T-helper 17 cell (primary cell): ENCODE results near the gene NUDT11. TPM values are rescaled to one million over a fixed set of nuclear protein-coding genes. Genes with fewer than 3 reads are reported as not detected.
"Not testable (repeated sequence)": the region's sequence is repeated elsewhere in the genome, so short reads cannot be mapped to it uniquely, and the experiment has no call there.

Experiments used
- ATAC-seq: fragments of 150-1000 bp; cut with Tn5 transposase; 2 replicates; pipeline ENCODE4 v1.10.0; 2021; ENCODE audit warnings: mild to moderate bottlenecking, moderate library complexity
- DNase-seq, 3 donors: peaks; one replicate each; pipeline versions ENCODE4 v3.0.0 to v3.0.0-alpha.2; 2020 to 2021
- H3K9me3 ChIP-seq: one replicate; pipeline ENCODE4 v1.7.0; 2013; ENCODE audit warnings: low read length, mild to moderate bottlenecking; ENCODE audit not compliant: control insufficient read depth, poor library complexity, severe bottlenecking
- H3K27ac Mint-ChIP-seq: one replicate; pipeline ENCODE4 v1.8.0; 2022; ENCODE audit warnings: mild to moderate bottlenecking, moderate library complexity, mixed read lengths
- H3K27me3 Mint-ChIP-seq: one replicate; pipeline ENCODE4 v1.8.0; 2022; ENCODE audit warnings: mixed read lengths
- H3K36me3 Mint-ChIP-seq: one replicate; pipeline ENCODE4 v1.8.0; 2022; ENCODE audit warnings: low read depth, mixed read lengths
- H3K4me1 Mint-ChIP-seq: one replicate; pipeline ENCODE4 v1.8.0; 2022; ENCODE audit warnings: mild to moderate bottlenecking, mixed read lengths
- H3K4me3 Mint-ChIP-seq: one replicate; pipeline ENCODE4 v1.8.0; 2022; ENCODE audit warnings: mild to moderate bottlenecking, moderate library complexity, mixed read lengths
- total RNA-seq, 4 donors: library from RNA in 2 of 4; stranded (reverse) in 2 of 4; gene quantifications; one replicate each; pipeline ENCODE4 v1.2.3 and lab custom pipeline; 2022 to 2026

NUDT11 gene
- total RNA-seq (under 1 TPM; 0.44 to 0.57 TPM), total RNA-seq (lab: John Stamatoyannopoulos, UW) (0.68 to 0.81 reads per million in 2 donors)

DNA sequence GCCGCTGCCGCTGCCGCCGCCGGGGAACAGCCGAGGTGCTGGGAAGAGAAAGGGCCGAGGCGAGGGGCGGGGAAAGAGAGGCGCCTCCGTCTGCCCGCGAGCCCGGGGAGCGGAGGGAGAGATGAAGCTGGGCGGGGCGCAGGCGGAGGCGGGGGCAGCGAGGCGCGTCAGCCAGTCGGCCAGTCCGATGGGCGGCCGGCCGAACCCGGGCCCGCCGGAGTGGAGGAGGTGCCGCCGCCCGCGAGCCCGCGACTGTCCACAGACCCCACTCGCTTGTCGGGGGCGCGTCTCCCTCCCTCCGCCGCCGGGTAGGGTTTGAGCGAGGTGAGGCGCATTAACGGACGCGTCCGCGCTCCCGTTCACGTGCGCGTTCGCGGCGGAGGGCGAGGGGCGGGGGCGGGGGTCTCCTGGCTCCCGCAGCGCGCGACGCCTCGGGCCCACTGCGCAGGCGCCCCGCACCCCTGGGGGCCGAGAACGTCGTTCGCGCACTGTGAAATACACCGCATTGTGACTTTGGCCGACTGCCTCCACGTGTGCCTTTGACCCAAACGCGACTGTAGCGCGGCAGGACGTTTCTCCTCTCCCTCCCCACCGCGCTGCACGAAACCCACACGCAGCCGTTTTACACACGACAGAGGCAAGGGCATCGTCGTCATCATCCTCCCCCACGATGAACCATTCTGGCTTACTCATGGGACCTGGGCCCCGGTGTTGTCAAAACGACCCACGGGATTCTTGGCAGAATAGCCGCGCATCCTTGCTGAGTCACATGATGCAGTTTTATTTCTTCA, at the start of gene NUDT11:
TSS of gene NUDT11 (minus strand) at position 92 of the 791 bp plus-strand sequence. CDS start 148 bp downstream, outside the sequence.
- Mint-ChIP-seq H3K4me1 (peaks cover 4% of the 10 kb centered on the region), H3K4me3 (peak within 1 kb of the TSS; percentile 89), H3K27ac (no peak within 1 kb of the TSS), H3K36me3 (no peaks in the 10 kb centered on the region), H3K27me3 (peaks cover 6% of the 10 kb centered on the region)
- H3K9me3 ChIP-seq = no peaks in the 10 kb centered on the region
- DNase-seq (peak in 2 of 3 donors; percentile 5 to 12), ATAC-seq (peak; percentile 72)

- Mint-ChIP-seq H3K4me3 (no peak overlapping the region), H3K27me3 (peaks cover 9% of the 10 kb centered on the region), H3K27ac (no peak overlapping the region), H3K36me3 (peaks cover 2% of the 10 kb centered on the region), H3K4me1 (no peaks in the 10 kb centered on the region)
- no peak for ATAC-seq
- H3K9me3 ChIP-seq = no peaks in the 10 kb centered on the region
- no peak for DNase-seq
These were observed 24.0 kb upstream of the NUDT11 start for GRCh38 chrX:51520393-51520792.

DNA sequence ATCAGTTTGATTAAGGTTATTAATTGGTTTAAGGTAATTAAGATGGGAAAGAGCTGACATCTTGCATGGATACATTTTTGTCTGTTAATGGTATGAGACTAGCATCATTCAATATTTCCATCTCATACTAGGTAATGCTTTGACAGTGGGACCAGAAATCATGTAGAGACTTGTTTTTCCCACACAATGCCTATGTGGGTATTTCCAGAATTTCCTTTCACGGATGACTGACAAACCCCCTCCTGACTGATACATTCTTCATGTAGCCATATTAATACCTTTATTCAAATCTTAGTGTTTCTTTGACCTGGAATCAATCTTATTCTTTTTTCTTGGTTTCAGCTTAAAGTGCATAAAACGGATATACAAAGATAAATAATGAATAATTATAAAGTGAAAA, 22.7 kb upstream of the NUDT11 start:
- not testable (repeated sequence) for H3K4me1 Mint-ChIP-seq, H3K4me3 Mint-ChIP-seq

GRCh38 chrX:51507551-51507950, 11.2 kb upstream of the NUDT11 start:
- ATAC-seq = no peak
- no peaks in the 10 kb centered on the region for H3K4me1 Mint-ChIP-seq
- DNase-seq = no peak
- H3K9me3 ChIP-seq = no peaks in the 10 kb centered on the region
- H3K36me3 Mint-ChIP-seq = no peaks in the 10 kb centered on the region
- no peak overlapping the region for H3K4me3 Mint-ChIP-seq
- H3K27ac Mint-ChIP-seq = no peak overlapping the region
- H3K27me3 Mint-ChIP-seq = peaks cover 5% of the 10 kb centered on the region

More for the DNA sequence above, 22.7 kb upstream of the NUDT11 start:
- H3K9me3 ChIP-seq, DNase-seq, H3K36me3 Mint-ChIP-seq, H3K27me3 Mint-ChIP-seq, ATAC-seq, H3K27ac Mint-ChIP-seq: not testable (repeated sequence)

- peak; percentile 25 for ATAC-seq
- not testable (repeated sequence) for H3K36me3 Mint-ChIP-seq, H3K9me3 ChIP-seq, H3K27me3 Mint-ChIP-seq, H3K27ac Mint-ChIP-seq, DNase-seq, H3K4me1 Mint-ChIP-seq
- peak overlapping the region; percentile 89 for H3K4me3 Mint-ChIP-seq
These were observed 497 bp downstream of the NUDT11 start for GRCh38 chrX:51495701-51496488.

GRCh38 chrX:51494409-51494808, 2.0 kb downstream of the NUDT11 start:
- no peaks in the 10 kb centered on the region for H3K36me3 Mint-ChIP-seq
- H3K27ac Mint-ChIP-seq = no peak overlapping the region
- peaks cover 6% of the 10 kb centered on the region for H3K27me3 Mint-ChIP-seq
- H3K9me3 ChIP-seq = no peaks in the 10 kb centered on the region
- H3K4me1 Mint-ChIP-seq = peaks cover 4% of the 10 kb centered on the region
- DNase-seq (no peak), ATAC-seq (no peak)
- no peak overlapping the region for H3K4me3 Mint-ChIP-seq

DNA sequence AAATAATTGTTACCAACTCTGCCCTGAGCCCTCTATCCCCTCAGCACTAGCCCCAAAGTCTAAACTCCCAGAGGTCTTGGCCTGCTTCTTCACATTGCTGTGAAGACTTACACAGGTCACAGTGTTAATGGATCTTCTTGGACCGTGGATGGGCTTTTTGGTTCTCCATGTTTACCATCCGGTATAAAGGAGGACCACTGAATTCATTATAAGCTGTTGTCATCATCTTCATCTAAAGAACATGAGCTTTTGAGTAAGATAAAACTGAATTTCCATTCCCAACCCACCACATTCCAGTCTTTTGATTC, 8.5 kb downstream of the NUDT11 start:
- ATAC-seq (no peak), DNase-seq (no peak)
- no peaks in the 10 kb centered on the region for H3K9me3 ChIP-seq
- H3K4me3 Mint-ChIP-seq = no peak overlapping the region
- H3K4me1 Mint-ChIP-seq = no peaks in the 10 kb centered on the region
- H3K36me3 Mint-ChIP-seq = no peaks in the 10 kb centered on the region
- H3K27me3 Mint-ChIP-seq = no peaks in the 10 kb centered on the region
- no peak overlapping the region for H3K27ac Mint-ChIP-seq

- ATAC-seq (no peak), DNase-seq (no peak)
- no peaks in the 10 kb centered on the region for H3K4me1 Mint-ChIP-seq
- H3K27ac Mint-ChIP-seq = no peak overlapping the region
- no peaks in the 10 kb centered on the region for H3K27me3 Mint-ChIP-seq
- no peak overlapping the region for H3K4me3 Mint-ChIP-seq
- H3K9me3 ChIP-seq = no peaks in the 10 kb centered on the region
- H3K36me3 Mint-ChIP-seq = no peaks in the 10 kb centered on the region
These were observed 11.8 kb downstream of the NUDT11 start for GRCh38 chrX:51484616-51485015.

GRCh38 chrX:51482411-51482810, 14.0 kb downstream of the NUDT11 start:
- H3K4me1 Mint-ChIP-seq, ATAC-seq, H3K36me3 Mint-ChIP-seq, H3K27ac Mint-ChIP-seq, DNase-seq, H3K27me3 Mint-ChIP-seq, H3K9me3 ChIP-seq, H3K4me3 Mint-ChIP-seq: not testable (repeated sequence)

DNA sequence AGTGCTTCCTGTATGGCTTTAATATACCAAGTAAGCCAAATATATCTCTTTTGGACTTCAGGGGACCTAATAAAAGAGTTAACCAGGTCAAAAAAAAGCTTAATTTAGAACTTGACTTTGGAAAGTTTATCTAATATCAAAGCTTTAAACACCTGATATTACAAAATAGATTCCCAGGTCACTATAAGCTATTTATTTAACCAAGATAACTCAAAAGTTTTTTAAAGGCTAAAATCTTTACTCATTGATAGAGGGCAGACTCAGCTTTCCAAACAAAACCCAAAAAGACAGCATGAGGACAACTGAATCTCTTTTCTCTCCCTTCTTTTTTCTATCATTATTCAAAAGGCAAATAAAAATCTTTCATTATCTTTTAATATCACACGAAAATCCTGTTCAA, 19.5 kb downstream of the NUDT11 start:
- no peak for DNase-seq
- ATAC-seq = no peak
- Mint-ChIP-seq H3K36me3 (no peaks in the 10 kb centered on the region), H3K27me3 (no peaks in the 10 kb centered on the region), H3K4me1 (no peaks in the 10 kb centered on the region), H3K4me3 (no peak overlapping the region), H3K27ac (no peak overlapping the region)
- H3K9me3 ChIP-seq = no peaks in the 10 kb centered on the region

- DNase-seq (no peak), ATAC-seq (no peak)
- H3K9me3 ChIP-seq = no peaks in the 10 kb centered on the region
- H3K4me3 Mint-ChIP-seq = no peak overlapping the region
- no peaks in the 10 kb centered on the region for H3K4me1 Mint-ChIP-seq
- no peak overlapping the region for H3K27ac Mint-ChIP-seq
- H3K27me3 Mint-ChIP-seq = no peaks in the 10 kb centered on the region
- no peaks in the 10 kb centered on the region for H3K36me3 Mint-ChIP-seq
These were observed 33.1 kb downstream of the NUDT11 start for GRCh38 chrX:51463322-51463721.

GRCh38 chrX:51461053-51462044, 35.0 kb downstream of the NUDT11 start:
- Mint-ChIP-seq H3K36me3 (no peaks in the 10 kb centered on the region), H3K27ac (no peak overlapping the region), H3K4me3 (no peak overlapping the region), H3K4me1 (no peaks in the 10 kb centered on the region), H3K27me3 (no peaks in the 10 kb centered on the region)
- DNase-seq (no peak), ATAC-seq (no peak)
- no peaks in the 10 kb centered on the region for H3K9me3 ChIP-seq

DNA sequence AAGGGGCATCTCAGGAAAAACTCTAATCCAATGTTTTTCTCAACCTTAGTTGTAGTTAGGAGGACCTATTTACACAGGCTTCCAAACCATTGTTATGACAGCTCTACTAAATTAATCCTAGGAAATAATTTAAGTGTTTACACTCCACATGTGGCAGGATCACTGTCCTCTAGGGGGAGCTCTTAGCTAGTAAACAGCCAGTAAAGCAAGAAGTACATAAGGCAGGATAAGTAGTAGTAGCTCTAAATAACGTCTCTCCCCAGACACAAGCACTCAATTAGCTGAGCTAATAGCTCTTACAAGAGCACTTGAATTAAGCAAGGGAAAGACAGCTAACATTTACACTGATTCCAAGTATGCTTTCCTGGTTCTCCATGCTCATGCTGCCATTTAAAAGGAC, 37.3 kb downstream of the NUDT11 start:
- Mint-ChIP-seq H3K27me3 (no peaks in the 10 kb centered on the region), H3K4me3 (no peak overlapping the region), H3K36me3 (no peaks in the 10 kb centered on the region), H3K4me1 (no peaks in the 10 kb centered on the region), H3K27ac (no peak overlapping the region)
- ATAC-seq = no peak
- DNase-seq = no peak
- no peaks in the 10 kb centered on the region for H3K9me3 ChIP-seq
